HUDEP-2 (cell line): ENCODE data around the gene RARRES1.
"Not testable (repeated sequence)": the region's sequence is repeated elsewhere in the genome, so short reads cannot be mapped to it uniquely, and the experiment has no call there.

Source experiments
- DNase-seq, 76 experiments: peaks; one replicate each; lab custom pipeline; 2025; ENCODE audit not compliant: unreplicated experiment in 76 of 76; lab: John Stamatoyannopoulos, UW

The RARRES1 gene

GRCh38 chr3:158701420-158702065 is 30.7 kb downstream of the RARRES1 start:
- DNase-seq = no peak

GRCh38 chr3:158700559-158700958 is 31.7 kb downstream of the RARRES1 start:
- peak in 7 of 76 experiments; percentile 7 to 44 (median 23) for DNase-seq

- DNase-seq = no peak
Measured at GRCh38 chr3:158696618-158697017, 35.6 kb downstream of the RARRES1 start.

- DNase-seq = not testable (repeated sequence)
Measured at GRCh38 chr3:158693866-158694456, 38.3 kb downstream of the RARRES1 start.

GRCh38 chr3:158685159-158685558 is 47.1 kb downstream of the RARRES1 start:
- no peak for DNase-seq

GRCh38 chr3:158683230-158683962 is 48.9 kb downstream of the RARRES1 start:
- DNase-seq = no peak

- no peak for DNase-seq
Measured at GRCh38 chr3:158680861-158681260, 51.4 kb downstream of the RARRES1 start.

- peak in 43 of 76 experiments; percentile 2 to 95 (median 78) for DNase-seq
Measured at GRCh38 chr3:158679547-158680000, 52.7 kb downstream of the RARRES1 start.

- no peak for DNase-seq
Measured at GRCh38 chr3:158678687-158679086, 53.6 kb downstream of the RARRES1 start.

- DNase-seq = peak in 75 of 76 experiments; percentile 38 to 91 (median 84)
Measured at GRCh38 chr3:158672215-158673176, 59.8 kb downstream of the RARRES1 start, which contains the start of gene LXN. Gene LXN (minus strand): TSS chr3:158672648. CDS start chr3:158672478, 170 bp downstream.

- peak in 11 of 76 experiments; percentile 15 to 45 (median 27) for DNase-seq
Measured at GRCh38 chr3:158671821-158672214, 60.4 kb downstream of the RARRES1 start.

GRCh38 chr3:158668506-158668905 is 63.8 kb downstream of the RARRES1 start:
- no peak for DNase-seq

- DNase-seq = no peak
Measured at GRCh38 chr3:158666416-158666815, 65.8 kb downstream of the RARRES1 start.

- no peak for DNase-seq
Measured at GRCh38 chr3:158663832-158664231, 68.4 kb downstream of the RARRES1 start.

- DNase-seq = no peak
Measured at GRCh38 chr3:158663246-158663645, 69.0 kb downstream of the RARRES1 start.

GRCh38 chr3:158660711-158661110 is 71.5 kb downstream of the RARRES1 start:
- DNase-seq = no peak

GRCh38 chr3:158659454-158660237 is 72.6 kb downstream of the RARRES1 start:
- peak in 58 of 76 experiments; percentile 8 to 70 (median 35) for DNase-seq

GRCh38 chr3:158658889-158659288 is 73.4 kb downstream of the RARRES1 start:
- DNase-seq = no peak

- no peak for DNase-seq
Measured at GRCh38 chr3:158652463-158652862, 79.8 kb downstream of the RARRES1 start.

- DNase-seq = no peak
Measured at GRCh38 chr3:158651192-158651591, 81.1 kb downstream of the RARRES1 start.
